Esophagus muscularis mucosa (tissue), 4 donors: Measurements from ENCODE around the gene SLC12A8.

ENCODE experiments used
- CTCF ChIP-seq, 3 experiments: fragments of 200-600 bp in 2 of 3; fragments of 450-650 bp in 1 of 3; sonication (generic) in 2 of 3; IDR thresholded peaks; one replicate each; pipeline ENCODE4 v1.5.1; 2017 to 2019; ENCODE audit warnings: antibody characterized with exemption in 3 of 3, mild to moderate bottlenecking in 2 of 3, moderate library complexity in 1 of 3
- EP300 ChIP-seq: sonication (generic); formaldehyde crosslinking; IDR thresholded peaks from one replicate; pipeline ENCODE4 v1.6.1; 2017; ENCODE audit warnings: antibody characterized with exemption
- POLR2A ChIP-seq: fragments of 450-650 bp; IDR thresholded peaks from one replicate; pipeline ENCODE4 v1.6.1; 2017; ENCODE audit warnings: antibody characterized with exemption, moderate library complexity, mild to moderate bottlenecking, low read depth

- no peak for TF ChIP-seq POLR2A
- no peak for TF ChIP-seq CTCF (IDR thresholded peaks at IDR 0.05)
- TF ChIP-seq EP300, result no peak
Measured at GRCh38 chr3:125054062-125054448, 158.5 kb downstream of the SLC12A8 start.
